ENCODE measurements around the gene TCF7L1.

Gene TCF7L1

GRCh38 chr2:85188852-85189251 lies 55.7 kb downstream of the TCF7L1 start:
- peaks cover 0 to 2% (median 0%) of the 10 kb centered on the region in 5 experiments for H3K27me3 ChIP-seq (replicated peaks in 2 of 5; ENCODE audit: control insufficient read depth in 4 of 5, insufficient read depth in 5 of 5, low read length in 4 of 5)
- no peak overlapping the region for H3K4me3 ChIP-seq (ENCODE audit: control insufficient read depth in 1 of 7, extremely low read depth in 1 of 7, insufficient read depth in 4 of 7, low read depth in 2 of 7, low read length in 6 of 7)
- ChIA-PET POLR2A (no interaction called here), CTCF (no interaction called here)
- no peaks in the 10 kb centered on the region for H3K36me3 ChIP-seq (ENCODE audit: control insufficient read depth in 4 of 4, insufficient read depth in 4 of 4, low read length in 3 of 4)
- no peaks in the 10 kb centered on the region for H3K9me3 ChIP-seq (ENCODE audit: control extremely low read depth in 1 of 5, control insufficient read depth in 4 of 5, insufficient read depth in 2 of 5, low read depth in 1 of 5, low read length in 4 of 5)
- H3K27ac ChIP-seq (ENCODE audit: insufficient read depth in 1 of 2, low read depth in 1 of 2, low read length in 2 of 2, poor library complexity in 1 of 2, severe bottlenecking in 2 of 2) = no peak overlapping the region
- no peak for DNase-seq
- 91% methylated on average over 3 of the region's 5 CpGs for WGBS (ENCODE audit: insufficient coverage)
- H3K4me1 ChIP-seq (ENCODE audit: control extremely low read depth in 1 of 4, control insufficient read depth in 4 of 4, insufficient read depth in 4 of 4, low read length in 3 of 4) = no peaks in the 10 kb centered on the region

DNA sequence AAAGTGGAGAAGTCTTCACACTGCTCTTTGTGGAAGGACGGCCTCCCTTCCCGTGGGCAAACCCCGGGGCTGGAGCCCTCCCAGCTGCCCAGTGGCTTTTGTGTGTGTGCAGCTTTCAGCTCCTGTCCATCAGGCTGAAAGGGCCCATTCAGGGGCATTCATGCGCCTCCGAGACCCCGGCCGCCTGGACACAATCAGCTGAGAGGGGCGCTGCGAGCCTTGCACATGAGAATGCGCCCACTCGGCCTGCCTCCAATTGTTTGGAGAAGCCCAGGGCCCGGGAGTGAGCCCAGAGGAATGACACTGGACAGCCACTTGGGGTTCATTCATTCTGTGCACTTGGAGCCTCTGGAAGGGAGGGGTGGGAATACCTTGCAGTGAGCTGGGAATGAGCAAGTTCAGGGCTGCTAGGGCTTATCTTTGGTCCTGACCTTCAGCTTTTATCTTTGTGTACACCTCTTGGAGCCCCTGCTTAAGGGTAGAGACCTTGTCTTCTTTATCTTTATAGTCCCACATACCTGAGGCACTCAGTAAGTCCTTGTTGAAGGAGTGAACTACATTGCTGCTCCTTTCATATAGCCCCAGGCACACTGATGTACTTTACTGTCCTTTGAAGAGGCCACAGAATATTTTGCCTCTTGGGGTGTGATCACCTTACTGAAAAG lies 56.5 kb downstream of the TCF7L1 start:
- Histone ChIP-seq H3K27me3 (replicated peaks in 2 of 5; ENCODE audit: control insufficient read depth in 4 of 5, insufficient read depth in 5 of 5, low read length in 4 of 5) (peaks cover 0 to 5% (median 0%) of the 10 kb centered on the region in 5 experiments), H3K9me3 (ENCODE audit: control extremely low read depth in 1 of 5, control insufficient read depth in 4 of 5, insufficient read depth in 2 of 5, low read depth in 1 of 5, low read length in 4 of 5) (no peaks in the 10 kb centered on the region), H3K4me3 (ENCODE audit: control insufficient read depth in 1 of 7, extremely low read depth in 1 of 7, insufficient read depth in 4 of 7, low read depth in 2 of 7, low read length in 6 of 7) (no peak overlapping the region), H3K36me3 (ENCODE audit: control insufficient read depth in 4 of 4, insufficient read depth in 4 of 4, low read length in 3 of 4) (no peaks in the 10 kb centered on the region), H3K27ac (ENCODE audit: insufficient read depth in 1 of 2, low read depth in 1 of 2, low read length in 2 of 2, poor library complexity in 1 of 2, severe bottlenecking in 2 of 2) (no peak overlapping the region), H3K4me1 (ENCODE audit: control extremely low read depth in 1 of 4, control insufficient read depth in 4 of 4, insufficient read depth in 4 of 4, low read length in 3 of 4) (no peaks in the 10 kb centered on the region)
- DNase-seq = no peak
- POLR2A ChIA-PET = no interaction called here
- CTCF ChIA-PET = no interaction called here
- 85% methylated on average over 12 of the region's 12 CpGs for WGBS (ENCODE audit: insufficient coverage)

DNA sequence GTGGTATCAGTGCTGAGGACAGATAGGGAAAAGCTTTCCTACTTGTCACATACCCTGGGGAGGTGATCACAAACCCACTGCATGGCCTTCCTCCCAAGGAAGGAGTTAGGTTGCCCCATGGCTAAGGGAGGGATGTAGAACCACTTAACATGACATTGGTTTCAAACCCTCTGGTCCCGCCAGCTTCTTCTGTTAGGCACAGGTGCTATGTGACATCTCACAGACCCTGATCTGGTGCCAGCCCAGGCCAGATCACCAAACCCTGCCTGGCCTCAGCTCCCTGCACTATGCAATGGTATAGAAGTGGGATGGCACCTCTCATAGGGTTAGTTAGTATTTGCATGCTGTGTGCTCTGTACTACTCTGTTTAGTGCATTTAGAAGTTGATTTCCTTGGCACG lies 58.0 kb downstream of the TCF7L1 start:
- ChIA-PET CTCF (interaction anchor here (0.7 kb wide), 1 partner anchor 9 kb away, joined by 3 read pairs; no protein-coding TSS in a partner anchor), POLR2A (no interaction called here)
- Histone ChIP-seq H3K4me3 (ENCODE audit: control insufficient read depth in 1 of 7, extremely low read depth in 1 of 7, insufficient read depth in 4 of 7, low read depth in 2 of 7, low read length in 6 of 7) (no peak overlapping the region), H3K9me3 (ENCODE audit: control extremely low read depth in 1 of 5, control insufficient read depth in 4 of 5, insufficient read depth in 2 of 5, low read depth in 1 of 5, low read length in 4 of 5) (no peaks in the 10 kb centered on the region), H3K36me3 (ENCODE audit: control insufficient read depth in 4 of 4, insufficient read depth in 4 of 4, low read length in 3 of 4) (no peaks in the 10 kb centered on the region), H3K4me1 (ENCODE audit: control extremely low read depth in 1 of 4, control insufficient read depth in 4 of 4, insufficient read depth in 4 of 4, low read length in 3 of 4) (no peaks in the 10 kb centered on the region), H3K27me3 (replicated peaks in 2 of 5; ENCODE audit: control insufficient read depth in 4 of 5, insufficient read depth in 5 of 5, low read length in 4 of 5) (peaks cover 0 to 5% (median 0%) of the 10 kb centered on the region in 5 experiments), H3K27ac (ENCODE audit: insufficient read depth in 1 of 2, low read depth in 1 of 2, low read length in 2 of 2, poor library complexity in 1 of 2, severe bottlenecking in 2 of 2) (no peak overlapping the region)
- no peak for DNase-seq
- WGBS (ENCODE audit: insufficient coverage) = 100% methylated on average over 2 of the region's 2 CpGs

DNA sequence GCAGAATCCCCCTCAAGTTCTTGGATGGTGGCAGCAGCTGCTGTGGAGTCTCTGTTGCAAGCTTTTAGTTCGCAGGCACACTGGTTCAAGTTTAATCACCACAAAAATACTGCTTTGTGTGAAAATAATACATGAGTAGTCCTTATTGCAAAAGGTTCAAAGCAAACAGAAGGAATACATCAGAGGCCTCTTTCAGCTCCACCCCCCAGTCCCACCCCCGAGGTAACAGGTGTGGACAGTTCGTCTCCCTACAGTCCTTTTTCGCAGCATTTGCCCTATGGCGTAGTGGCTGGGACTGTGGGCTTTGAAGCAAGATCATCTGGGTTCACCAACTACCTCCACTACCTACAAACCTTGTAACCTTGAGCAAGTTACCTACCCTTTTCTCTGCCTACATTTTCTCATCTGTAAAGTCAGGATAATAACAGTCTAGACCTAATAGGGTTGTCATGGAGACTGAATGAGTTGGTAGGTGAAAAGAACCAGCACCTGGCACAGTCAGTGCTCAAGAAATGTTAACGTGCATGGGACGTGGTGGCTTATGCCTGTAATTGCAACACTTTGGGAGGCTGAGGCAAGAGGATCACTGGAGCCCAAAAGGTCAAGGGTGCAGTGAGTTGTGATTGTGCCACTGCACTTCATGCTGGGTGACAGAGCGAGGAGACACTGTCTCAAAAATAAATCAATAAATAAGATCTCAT lies 61.7 kb downstream of the TCF7L1 start:
- POLR2A ChIA-PET = no interaction called here
- no peak overlapping the region for H3K27ac ChIP-seq (ENCODE audit: insufficient read depth in 1 of 2, low read depth in 1 of 2, low read length in 2 of 2, poor library complexity in 1 of 2, severe bottlenecking in 2 of 2)
- WGBS (ENCODE audit: insufficient coverage) = 92% methylated on average over 4 of the region's 8 CpGs
- CTCF ChIA-PET = no interaction called here
- H3K4me3 ChIP-seq (ENCODE audit: control insufficient read depth in 1 of 7, extremely low read depth in 1 of 7, insufficient read depth in 4 of 7, low read depth in 2 of 7, low read length in 6 of 7) = no peak overlapping the region
- no peaks in the 10 kb centered on the region for H3K36me3 ChIP-seq (ENCODE audit: control insufficient read depth in 4 of 4, insufficient read depth in 4 of 4, low read length in 3 of 4)
- no peaks in the 10 kb centered on the region for H3K4me1 ChIP-seq (ENCODE audit: control extremely low read depth in 1 of 4, control insufficient read depth in 4 of 4, insufficient read depth in 4 of 4, low read length in 3 of 4)
- no peaks in the 10 kb centered on the region for H3K9me3 ChIP-seq (ENCODE audit: control extremely low read depth in 1 of 5, control insufficient read depth in 4 of 5, insufficient read depth in 2 of 5, low read depth in 1 of 5, low read length in 4 of 5)
- no peak for DNase-seq
- peaks cover 0 to 5% (median 0%) of the 10 kb centered on the region in 5 experiments for H3K27me3 ChIP-seq (replicated peaks in 2 of 5; ENCODE audit: control insufficient read depth in 4 of 5, insufficient read depth in 5 of 5, low read length in 4 of 5)

DNA sequence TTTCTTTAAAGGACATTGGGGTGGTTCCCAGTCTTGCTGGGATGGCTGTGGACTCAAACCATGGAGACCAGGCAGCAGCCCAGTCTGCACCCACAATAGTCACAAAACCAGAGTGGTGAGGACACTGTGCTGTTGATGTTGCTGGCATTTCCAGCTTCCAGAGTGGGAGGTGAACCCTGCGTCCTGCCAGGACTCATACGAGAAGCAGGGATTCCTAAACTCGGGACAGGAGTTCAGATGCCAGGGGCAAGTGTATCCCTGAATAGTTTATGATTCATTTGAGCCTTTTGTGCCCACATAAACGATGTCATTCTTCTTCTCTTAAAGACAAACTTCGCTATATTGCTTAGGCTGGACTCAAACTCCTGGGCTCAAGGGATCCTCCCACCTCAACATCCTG lies 62.8 kb downstream of the TCF7L1 start:
- no peak for DNase-seq
- ChIA-PET POLR2A (no interaction called here), CTCF (no interaction called here)
- Histone ChIP-seq H3K9me3 (ENCODE audit: control extremely low read depth in 1 of 5, control insufficient read depth in 4 of 5, insufficient read depth in 2 of 5, low read depth in 1 of 5, low read length in 4 of 5) (no peaks in the 10 kb centered on the region), H3K4me1 (ENCODE audit: control extremely low read depth in 1 of 4, control insufficient read depth in 4 of 4, insufficient read depth in 4 of 4, low read length in 3 of 4) (no peaks in the 10 kb centered on the region), H3K36me3 (ENCODE audit: control insufficient read depth in 4 of 4, insufficient read depth in 4 of 4, low read length in 3 of 4) (no peaks in the 10 kb centered on the region), H3K4me3 (ENCODE audit: control insufficient read depth in 1 of 7, extremely low read depth in 1 of 7, insufficient read depth in 4 of 7, low read depth in 2 of 7, low read length in 6 of 7) (no peak overlapping the region), H3K27ac (ENCODE audit: insufficient read depth in 1 of 2, low read depth in 1 of 2, low read length in 2 of 2, poor library complexity in 1 of 2, severe bottlenecking in 2 of 2) (no peak overlapping the region), H3K27me3 (replicated peaks in 2 of 5; ENCODE audit: control insufficient read depth in 4 of 5, insufficient read depth in 5 of 5, low read length in 4 of 5) (peaks cover 0 to 2% (median 0%) of the 10 kb centered on the region in 5 experiments)
- 100% methylated on average over 5 of the region's 5 CpGs for WGBS (ENCODE audit: insufficient coverage)

GRCh38 chr2:85199698-85200097 lies 66.5 kb downstream of the TCF7L1 start:
- no peaks in the 10 kb centered on the region for H3K9me3 ChIP-seq (ENCODE audit: control extremely low read depth in 1 of 5, control insufficient read depth in 4 of 5, insufficient read depth in 2 of 5, low read depth in 1 of 5, low read length in 4 of 5)
- ChIA-PET CTCF (no interaction called here), POLR2A (no interaction called here)
- H3K4me3 ChIP-seq (ENCODE audit: control insufficient read depth in 1 of 7, extremely low read depth in 1 of 7, insufficient read depth in 4 of 7, low read depth in 2 of 7, low read length in 6 of 7) = no peak overlapping the region
- WGBS (ENCODE audit: insufficient coverage) = 97% methylated on average over 3 of the region's 3 CpGs
- no peak overlapping the region for H3K27ac ChIP-seq (ENCODE audit: insufficient read depth in 1 of 2, low read depth in 1 of 2, low read length in 2 of 2, poor library complexity in 1 of 2, severe bottlenecking in 2 of 2)
- H3K36me3 ChIP-seq (ENCODE audit: control insufficient read depth in 4 of 4, insufficient read depth in 4 of 4, low read length in 3 of 4) = no peaks in the 10 kb centered on the region
- no peak for DNase-seq
- no peaks in the 10 kb centered on the region for H3K4me1 ChIP-seq (ENCODE audit: control extremely low read depth in 1 of 4, control insufficient read depth in 4 of 4, insufficient read depth in 4 of 4, low read length in 3 of 4)
- H3K27me3 ChIP-seq (replicated peaks in 2 of 5; ENCODE audit: control insufficient read depth in 4 of 5, insufficient read depth in 5 of 5, low read length in 4 of 5) = peaks cover 0 to under 1% (median 0%) of the 10 kb centered on the region in 5 experiments

DNA sequence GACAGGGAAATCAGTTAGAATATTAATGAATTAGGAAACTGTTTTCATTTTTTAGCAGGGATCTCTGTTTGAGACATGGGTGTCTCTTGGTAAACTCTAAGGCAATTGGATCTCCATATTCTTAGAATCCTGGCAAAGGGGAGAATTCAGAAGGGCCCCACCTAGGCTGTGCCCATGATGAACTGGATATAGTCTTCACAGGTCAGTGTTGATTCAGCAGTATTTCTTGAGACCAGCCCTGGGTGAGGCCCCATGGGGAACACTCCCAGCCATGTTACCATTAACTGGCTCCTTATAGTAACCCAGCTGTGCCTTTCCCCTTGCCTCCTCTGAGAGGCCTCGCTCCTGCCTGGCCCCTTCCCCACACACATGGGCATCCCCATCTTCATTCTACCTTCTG lies 76.7 kb downstream of the TCF7L1 start:
- CTCF ChIA-PET = no interaction called here
- Histone ChIP-seq H3K9me3 (ENCODE audit: control extremely low read depth in 1 of 5, control insufficient read depth in 4 of 5, insufficient read depth in 2 of 5, low read depth in 1 of 5, low read length in 4 of 5) (no peaks in the 10 kb centered on the region), H3K4me1 (ENCODE audit: control extremely low read depth in 1 of 4, control insufficient read depth in 4 of 4, insufficient read depth in 4 of 4, low read length in 3 of 4) (no peaks in the 10 kb centered on the region), H3K36me3 (ENCODE audit: control insufficient read depth in 4 of 4, insufficient read depth in 4 of 4, low read length in 3 of 4) (no peaks in the 10 kb centered on the region), H3K4me3 (ENCODE audit: control insufficient read depth in 1 of 7, extremely low read depth in 1 of 7, insufficient read depth in 4 of 7, low read depth in 2 of 7, low read length in 6 of 7) (no peak overlapping the region), H3K27ac (ENCODE audit: insufficient read depth in 1 of 2, low read depth in 1 of 2, low read length in 2 of 2, poor library complexity in 1 of 2, severe bottlenecking in 2 of 2) (no peak overlapping the region), H3K27me3 (replicated peaks in 2 of 5; ENCODE audit: control insufficient read depth in 4 of 5, insufficient read depth in 5 of 5, low read length in 4 of 5) (peaks cover 0 to 9% (median 2%) of the 10 kb centered on the region in 5 experiments)
- POLR2A ChIA-PET = no interaction called here
- WGBS (ENCODE audit: insufficient coverage) = no CpG with 5 or more reads among the region's 1 CpG
- DNase-seq = no peak

All from common myeloid progenitor, CD34-positive (primary cell).